H9 (cell line): ENCODE measurements around the gene NUPR1. TPM values are rescaled to one million over a fixed set of nuclear protein-coding genes. Genes with fewer than 3 reads are reported as not detected.
A peak's percentile ranks its signal among the peaks of the same experiment; 100 is the strongest.

ENCODE experiments used
- DNase-seq: peaks from one replicate; pipeline ENCODE4 v3.0.0-alpha.2; 2017
- H2AFZ ChIP-seq: one replicate; pipeline ENCODE4 v1.6.1; 2013; ENCODE audit warnings: mild to moderate bottlenecking, low read length, control low read depth, moderate library complexity
- H2AK5ac ChIP-seq: 2 replicates; pipeline ENCODE4 v1.6.1; 2013; ENCODE audit warnings: low read length, control low read depth, mixed read lengths; ENCODE audit not compliant: insufficient read length
- H2BK120ac ChIP-seq: one replicate; pipeline ENCODE4 v1.6.1; 2013; ENCODE audit warnings: low read depth, mild to moderate bottlenecking, low read length, control low read depth, inconsistent platforms; ENCODE audit not compliant: poor library complexity, severe bottlenecking
- H2BK12ac ChIP-seq: 2 replicates; pipeline ENCODE4 v1.6.1; 2013; ENCODE audit warnings: low read length, control low read depth, mixed read lengths, low read depth; ENCODE audit not compliant: insufficient read length
- H2BK15ac ChIP-seq: 2 replicates; pipeline ENCODE4 v1.6.1; 2013; ENCODE audit warnings: low read depth, low read length, control low read depth
- H2BK20ac ChIP-seq: one replicate; pipeline ENCODE4 v1.6.1; 2013; ENCODE audit warnings: low read depth, mild to moderate bottlenecking, low read length, control low read depth, inconsistent platforms; ENCODE audit not compliant: poor library complexity, severe bottlenecking
- H2BK5ac ChIP-seq: 2 replicates; pipeline ENCODE4 v1.6.1; 2013; ENCODE audit warnings: low read length, control low read depth, mixed read lengths; ENCODE audit not compliant: insufficient read length
- H3K14ac ChIP-seq: 2 replicates; pipeline ENCODE4 v1.6.1; 2013; ENCODE audit warnings: low read length, control low read depth; ENCODE audit not compliant: insufficient read depth
- H3K18ac ChIP-seq: 2 replicates; pipeline ENCODE4 v1.6.1; 2013; ENCODE audit warnings: low read depth, mild to moderate bottlenecking, mixed read lengths, low read length, control low read depth; ENCODE audit not compliant: insufficient read length
- H3K23ac ChIP-seq: 2 replicates; pipeline ENCODE4 v1.6.1; 2013; ENCODE audit warnings: low read length, control low read depth, mixed read lengths, low read depth; ENCODE audit not compliant: insufficient read length
- H3K23me2 ChIP-seq: 2 replicates; pipeline ENCODE4 v1.6.1; 2013; ENCODE audit warnings: low read depth, mild to moderate bottlenecking, mixed read lengths, low read length, control low read depth; ENCODE audit not compliant: insufficient read length, poor library complexity, severe bottlenecking
- H3K27ac ChIP-seq: 2 replicates; pipeline ENCODE4 v1.5.1; 2013; ENCODE audit warnings: low read length, control low read depth, mixed read lengths, low read depth; ENCODE audit not compliant: insufficient read length
- H3K27me3 ChIP-seq: 2 replicates; pipeline ENCODE4 v1.6.1; 2013; ENCODE audit warnings: low read length, control low read depth, inconsistent platforms; ENCODE audit not compliant: insufficient read depth
- H3K4ac ChIP-seq: 2 replicates; pipeline ENCODE4 v1.6.1; 2013; ENCODE audit warnings: low read depth, mild to moderate bottlenecking, control low read depth, inconsistent platforms, low read length, moderate library complexity
- H3K4me1 ChIP-seq: 2 replicates; pipeline ENCODE4 v1.6.1; 2013; ENCODE audit warnings: low read length, control low read depth, inconsistent platforms; ENCODE audit not compliant: insufficient read depth
- H3K4me2 ChIP-seq: 2 replicates; pipeline ENCODE4 v1.6.1; 2013; ENCODE audit warnings: low read length, control low read depth, mixed read lengths; ENCODE audit not compliant: insufficient read length, insufficient read depth
- H3K56ac ChIP-seq: 2 replicates; pipeline ENCODE4 v1.6.1; 2013; ENCODE audit warnings: low read depth, mild to moderate bottlenecking, mixed read lengths, low read length, control low read depth; ENCODE audit not compliant: insufficient read length
- H3K79me1 ChIP-seq: 2 replicates; pipeline ENCODE4 v1.6.1; 2013; ENCODE audit warnings: low read depth, mild to moderate bottlenecking, moderate library complexity, low read length, control low read depth, inconsistent platforms; ENCODE audit not compliant: insufficient read depth, poor library complexity, severe bottlenecking
- H3K79me2 ChIP-seq: 2 replicates; pipeline ENCODE4 v1.6.1; 2013; ENCODE audit warnings: low read length, control low read depth, inconsistent platforms; ENCODE audit not compliant: insufficient read depth
- H3K9ac ChIP-seq: 2 replicates; pipeline ENCODE4 v1.6.1; 2013; ENCODE audit warnings: low read length, control low read depth, mixed read lengths; ENCODE audit not compliant: insufficient read length; ENCODE audit errors: extremely low read depth
- H3K9me3 ChIP-seq: one replicate; pipeline ENCODE4 v1.6.1; 2013; ENCODE audit warnings: low read depth, low read length, inconsistent platforms; ENCODE audit not compliant: control insufficient read depth
- H3T11ph ChIP-seq: one replicate; pipeline ENCODE4 v1.6.1; 2013; ENCODE audit warnings: mild to moderate bottlenecking, low read length, control low read depth, inconsistent platforms
- H4K20me1 ChIP-seq: one replicate; pipeline ENCODE4 v1.6.1; 2013; ENCODE audit not compliant: control insufficient read depth, insufficient read length, insufficient read depth
- H4K5ac ChIP-seq: 2 replicates; pipeline ENCODE4 v1.6.1; 2013; ENCODE audit warnings: low read depth, mild to moderate bottlenecking, mixed read lengths, low read length, control low read depth; ENCODE audit not compliant: insufficient read length
- H4K8ac ChIP-seq: replicated peaks from 2 replicates; pipeline ENCODE4 v1.6.1; 2013; ENCODE audit warnings: low read length, control low read depth, mixed read lengths, low read depth; ENCODE audit not compliant: insufficient read length
- H4K91ac ChIP-seq: 2 replicates; pipeline ENCODE4 v1.6.1; 2013; ENCODE audit warnings: low read depth, mild to moderate bottlenecking, moderate library complexity, mixed read lengths, low read length, control low read depth; ENCODE audit not compliant: insufficient read length
- H3K27ac Mint-ChIP-seq, 3 experiments: 2 replicates in 2 of 3; 3 replicates in 1 of 3; pipeline ENCODE4 v1.8.0; 2020 to 2021; ENCODE audit warnings: mixed read lengths in 3 of 3, mild to moderate bottlenecking in 1 of 3, moderate library complexity in 1 of 3
- H3K27me3 Mint-ChIP-seq: 2 replicates; pipeline ENCODE4 v1.8.0; 2021; ENCODE audit warnings: low read depth, mild to moderate bottlenecking, moderate library complexity, mixed read lengths
- H3K36me3 Mint-ChIP-seq, 3 experiments: 2 replicates in 2 of 3; 3 replicates in 1 of 3; pipeline ENCODE4 v1.8.0; 2020 to 2021; ENCODE audit warnings: low read depth in 3 of 3, mixed read lengths in 3 of 3; ENCODE audit not compliant: insufficient read depth in 1 of 3
- H3K4me1 Mint-ChIP-seq, 2 experiments: 2 replicates each; pipeline ENCODE4 v1.8.0; 2020; ENCODE audit warnings: mixed read lengths in 2 of 2
- H3K4me3 Mint-ChIP-seq, 2 experiments: 2 replicates in 1 of 2; 3 replicates in 1 of 2; pipeline ENCODE4 v1.8.0; 2020 to 2021; ENCODE audit warnings: mild to moderate bottlenecking in 2 of 2, mixed read lengths in 2 of 2, moderate library complexity in 1 of 2
- H3K9me3 Mint-ChIP-seq, 2 experiments: 2 replicates in 1 of 2; 3 replicates in 1 of 2; pipeline ENCODE4 v1.8.0; 2020; ENCODE audit warnings: mild to moderate bottlenecking in 2 of 2, mixed read lengths in 2 of 2, moderate library complexity in 1 of 2
- WGBS: extraction: QIAGEN DNeasy Blood & Tissue Kit; methylation state at CpG from one replicate; pipeline ENCODE4 v1.1.7; 2013; ENCODE audit warnings: missing lambda C conversion rate, low lambda C conversion rate, mixed read lengths; ENCODE audit not compliant: insufficient read length; ENCODE audit errors: extremely low coverage; 5-methylcytosine and 5-hydroxymethylcytosine counted together
- total RNA-seq: library from RNA; stranded (reverse); gene quantifications from 2 replicates; pipeline ENCODE4 v1.2.1, GENCODE V29; 2021
- TF ChIP-seq, protein P1 (sequence below): fragments of 200-600 bp; sonication (generic); conservative IDR thresholded peaks from 3 replicates; pipeline ENCODE4 v1.8.0; 2021; ENCODE audit warnings: antibody characterized with exemption, mild to moderate bottlenecking

NUPR1 gene
- total RNA-seq, 1 experiment from 2014 or later: 0.35 TPM

DNA sequence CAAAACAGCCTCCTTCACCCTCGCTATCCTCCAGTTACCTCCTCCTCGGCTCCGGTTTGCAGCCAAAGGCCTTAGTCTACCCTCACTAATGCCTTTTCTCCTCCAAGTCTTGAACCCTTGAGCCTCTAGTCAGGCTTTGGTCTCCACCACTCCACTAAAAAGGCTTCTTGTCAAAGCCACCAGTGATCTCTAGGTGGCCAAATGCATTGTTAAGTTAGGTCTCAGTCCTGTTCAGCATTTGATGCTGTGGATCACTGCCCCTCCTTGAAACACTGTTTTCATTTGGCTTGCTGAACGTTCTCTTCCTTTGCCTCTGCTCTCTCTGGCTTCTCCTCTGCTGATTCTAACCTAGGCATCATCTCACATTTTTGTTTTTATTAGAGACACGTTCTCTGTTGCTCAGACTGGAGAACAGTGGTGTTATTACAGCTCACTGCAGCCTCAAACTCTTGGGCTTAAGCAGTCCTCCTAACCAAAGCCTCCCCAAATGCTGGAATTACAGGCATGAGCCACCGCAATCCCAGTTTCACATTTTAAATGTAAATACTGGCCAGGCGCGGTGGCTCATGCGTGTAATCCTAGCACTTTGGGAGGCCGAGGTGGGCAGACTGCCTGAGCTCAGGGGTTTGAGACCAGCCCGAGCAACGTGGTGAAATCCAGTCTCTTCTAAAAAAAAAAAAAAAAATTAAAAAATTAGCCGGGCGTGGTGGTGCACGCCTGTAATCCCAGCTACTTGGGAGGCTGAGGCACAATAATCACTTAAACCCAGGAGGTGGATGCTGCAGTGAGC, 16.1 kb upstream of the NUPR1 start:
- no peaks in the 10 kb centered on the region for H4K20me1 ChIP-seq
- no CpG with 5 or more reads among the region's 15 CpGs for WGBS
- no peak overlapping the region for H4K8ac ChIP-seq
- H2BK20ac ChIP-seq: no peak overlapping the region
- H3T11ph ChIP-seq: no peak overlapping the region
- TF ChIP-seq, protein P1, sequence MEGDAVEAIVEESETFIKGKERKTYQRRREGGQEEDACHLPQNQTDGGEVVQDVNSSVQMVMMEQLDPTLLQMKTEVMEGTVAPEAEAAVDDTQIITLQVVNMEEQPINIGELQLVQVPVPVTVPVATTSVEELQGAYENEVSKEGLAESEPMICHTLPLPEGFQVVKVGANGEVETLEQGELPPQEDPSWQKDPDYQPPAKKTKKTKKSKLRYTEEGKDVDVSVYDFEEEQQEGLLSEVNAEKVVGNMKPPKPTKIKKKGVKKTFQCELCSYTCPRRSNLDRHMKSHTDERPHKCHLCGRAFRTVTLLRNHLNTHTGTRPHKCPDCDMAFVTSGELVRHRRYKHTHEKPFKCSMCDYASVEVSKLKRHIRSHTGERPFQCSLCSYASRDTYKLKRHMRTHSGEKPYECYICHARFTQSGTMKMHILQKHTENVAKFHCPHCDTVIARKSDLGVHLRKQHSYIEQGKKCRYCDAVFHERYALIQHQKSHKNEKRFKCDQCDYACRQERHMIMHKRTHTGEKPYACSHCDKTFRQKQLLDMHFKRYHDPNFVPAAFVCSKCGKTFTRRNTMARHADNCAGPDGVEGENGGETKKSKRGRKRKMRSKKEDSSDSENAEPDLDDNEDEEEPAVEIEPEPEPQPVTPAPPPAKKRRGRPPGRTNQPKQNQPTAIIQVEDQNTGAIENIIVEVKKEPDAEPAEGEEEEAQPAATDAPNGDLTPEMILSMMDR: no peak
- no peaks in the 10 kb centered on the region for H3K9me3 Mint-ChIP-seq
- no peak overlapping the region for H2BK120ac ChIP-seq
- H4K5ac ChIP-seq: no peak overlapping the region
- H3K23ac ChIP-seq: no peak overlapping the region
- H3K4me1 ChIP-seq: no peaks in the 10 kb centered on the region
- no peak overlapping the region for H3K27ac Mint-ChIP-seq
- no peak overlapping the region for H2BK15ac ChIP-seq
- H3K27me3 Mint-ChIP-seq: no peaks in the 10 kb centered on the region
- H3K79me1 ChIP-seq: no peaks in the 10 kb centered on the region
- peaks cover 10 to 22% (median 16%) of the 10 kb centered on the region in 3 experiments for H3K36me3 Mint-ChIP-seq
- no peak overlapping the region for H2BK5ac ChIP-seq
- H2AK5ac ChIP-seq: no peak overlapping the region
- H3K23me2 ChIP-seq: no peaks in the 10 kb centered on the region
- no peak overlapping the region for H3K14ac ChIP-seq
- H3K18ac ChIP-seq: no peak overlapping the region
- H3K4me1 Mint-ChIP-seq: peaks cover 5 to 7% of the 10 kb centered on the region in 2 experiments
- no peaks in the 10 kb centered on the region for H3K79me2 ChIP-seq
- no peak overlapping the region for H2BK12ac ChIP-seq
- DNase-seq: no peak
- peak overlapping the region; percentile 77 to 81 for H3K4me3 Mint-ChIP-seq
- no peak overlapping the region for H4K91ac ChIP-seq
- no peak overlapping the region for H2AFZ ChIP-seq
- peak overlapping the region; percentile 58 for H3K4me2 ChIP-seq
- H3K4ac ChIP-seq: no peak overlapping the region
- no peaks in the 10 kb centered on the region for H3K9me3 ChIP-seq
- no peak overlapping the region for H3K27ac ChIP-seq
- no peak overlapping the region for H3K9ac ChIP-seq
- H3K27me3 ChIP-seq: no peaks in the 10 kb centered on the region
- no peak overlapping the region for H3K56ac ChIP-seq
